KMS-11 (cell line): ENCODE measurements around the gene TJP3.
"Not testable (repeated sequence)": the region's sequence is repeated elsewhere in the genome, so short reads cannot be mapped to it uniquely, and the experiment has no call there.

ENCODE experiments used
- H2AFZ ChIP-seq: fragments of 200-600 bp; sonication (generic); 2 replicates; pipeline ENCODE4 v1.6.1; 2016; ENCODE audit warnings: antibody characterized with exemption, mixed run types, low read depth
- H3K27ac ChIP-seq: fragments of 200-600 bp; sonication (generic); 2 replicates; pipeline ENCODE4 v1.6.1; 2016; ENCODE audit warnings: mild to moderate bottlenecking, mixed run types
- H3K27me3 ChIP-seq: fragments of 200-600 bp; sonication (generic); 2 replicates; pipeline ENCODE4 v1.6.1; 2017; ENCODE audit warnings: mild to moderate bottlenecking, low read depth, mixed run types, moderate library complexity; ENCODE audit not compliant: insufficient read depth
- H3K36me3 ChIP-seq: fragments of 200-600 bp; sonication (generic); 2 replicates; pipeline ENCODE4 v1.6.1; 2017; ENCODE audit warnings: mild to moderate bottlenecking, mixed run types; ENCODE audit not compliant: insufficient read depth
- H3K4me1 ChIP-seq: fragments of 200-600 bp; sonication (generic); 2 replicates; pipeline ENCODE4 v1.6.1; 2016; ENCODE audit warnings: mild to moderate bottlenecking, low read depth, mixed run types; ENCODE audit not compliant: poor library complexity, severe bottlenecking
- H3K4me2 ChIP-seq: fragments of 200-600 bp; sonication (generic); 2 replicates; pipeline ENCODE4 v1.7.0; 2016; ENCODE audit warnings: mild to moderate bottlenecking, mixed run types
- H3K4me3 ChIP-seq: fragments of 200-600 bp; sonication (generic); IDR thresholded peaks from 2 replicates; pipeline ENCODE4 v1.6.1; 2017; ENCODE audit warnings: low read depth, low read length, mixed read lengths; ENCODE audit not compliant: insufficient read depth
- H3K79me2 ChIP-seq: fragments of 200-600 bp; sonication (generic); 2 replicates; pipeline ENCODE4 v1.6.1; 2016; ENCODE audit warnings: low read depth, mixed run types; ENCODE audit not compliant: insufficient read depth
- H3K9ac ChIP-seq: fragments of 200-600 bp; sonication (generic); 2 replicates; pipeline ENCODE4 v1.6.1; 2016; ENCODE audit warnings: mild to moderate bottlenecking, mixed run types
- H4K20me1 ChIP-seq: fragments of 200-600 bp; sonication (generic); 2 replicates; pipeline ENCODE4 v1.6.1; 2016; ENCODE audit warnings: mild to moderate bottlenecking, mixed run types; ENCODE audit not compliant: insufficient read depth
- TF ChIP-seq, protein P1 (sequence below): fragments of 200-600 bp; sonication (generic); conservative IDR thresholded peaks from 2 replicates; pipeline ENCODE4 v1.6.1; 2017; ENCODE audit warnings: low read depth, mild to moderate bottlenecking, antibody characterized with exemption, low read length, moderate library complexity, mixed read lengths

The TJP3 gene

GRCh38 chr19:3661284-3662238 is 46.6 kb upstream of the TJP3 start:
- Histone ChIP-seq H3K4me3 (no peak overlapping the region), H3K4me2 (no peak overlapping the region), H4K20me1 (no peaks in the 10 kb centered on the region), H3K27me3 (no peaks in the 10 kb centered on the region), H3K79me2 (no peaks in the 10 kb centered on the region), H3K9ac (no peak overlapping the region), H3K36me3 (no peaks in the 10 kb centered on the region), H3K27ac (no peak overlapping the region), H2AFZ (no peak overlapping the region), H3K4me1 (peaks cover 6% of the 10 kb centered on the region)
- TF ChIP-seq, protein P1, sequence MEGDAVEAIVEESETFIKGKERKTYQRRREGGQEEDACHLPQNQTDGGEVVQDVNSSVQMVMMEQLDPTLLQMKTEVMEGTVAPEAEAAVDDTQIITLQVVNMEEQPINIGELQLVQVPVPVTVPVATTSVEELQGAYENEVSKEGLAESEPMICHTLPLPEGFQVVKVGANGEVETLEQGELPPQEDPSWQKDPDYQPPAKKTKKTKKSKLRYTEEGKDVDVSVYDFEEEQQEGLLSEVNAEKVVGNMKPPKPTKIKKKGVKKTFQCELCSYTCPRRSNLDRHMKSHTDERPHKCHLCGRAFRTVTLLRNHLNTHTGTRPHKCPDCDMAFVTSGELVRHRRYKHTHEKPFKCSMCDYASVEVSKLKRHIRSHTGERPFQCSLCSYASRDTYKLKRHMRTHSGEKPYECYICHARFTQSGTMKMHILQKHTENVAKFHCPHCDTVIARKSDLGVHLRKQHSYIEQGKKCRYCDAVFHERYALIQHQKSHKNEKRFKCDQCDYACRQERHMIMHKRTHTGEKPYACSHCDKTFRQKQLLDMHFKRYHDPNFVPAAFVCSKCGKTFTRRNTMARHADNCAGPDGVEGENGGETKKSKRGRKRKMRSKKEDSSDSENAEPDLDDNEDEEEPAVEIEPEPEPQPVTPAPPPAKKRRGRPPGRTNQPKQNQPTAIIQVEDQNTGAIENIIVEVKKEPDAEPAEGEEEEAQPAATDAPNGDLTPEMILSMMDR = no peak

GRCh38 chr19:3663838-3664237 is 44.3 kb upstream of the TJP3 start:
- Histone ChIP-seq H3K4me3 (no peak overlapping the region), H3K27ac (no peak overlapping the region), H3K4me1 (peaks cover 6% of the 10 kb centered on the region), H3K79me2 (no peaks in the 10 kb centered on the region), H3K36me3 (no peaks in the 10 kb centered on the region), H2AFZ (no peak overlapping the region), H3K4me2 (no peak overlapping the region), H3K9ac (no peak overlapping the region), H3K27me3 (no peaks in the 10 kb centered on the region), H4K20me1 (no peaks in the 10 kb centered on the region)
- TF ChIP-seq, protein P1 = no peak

DNA sequence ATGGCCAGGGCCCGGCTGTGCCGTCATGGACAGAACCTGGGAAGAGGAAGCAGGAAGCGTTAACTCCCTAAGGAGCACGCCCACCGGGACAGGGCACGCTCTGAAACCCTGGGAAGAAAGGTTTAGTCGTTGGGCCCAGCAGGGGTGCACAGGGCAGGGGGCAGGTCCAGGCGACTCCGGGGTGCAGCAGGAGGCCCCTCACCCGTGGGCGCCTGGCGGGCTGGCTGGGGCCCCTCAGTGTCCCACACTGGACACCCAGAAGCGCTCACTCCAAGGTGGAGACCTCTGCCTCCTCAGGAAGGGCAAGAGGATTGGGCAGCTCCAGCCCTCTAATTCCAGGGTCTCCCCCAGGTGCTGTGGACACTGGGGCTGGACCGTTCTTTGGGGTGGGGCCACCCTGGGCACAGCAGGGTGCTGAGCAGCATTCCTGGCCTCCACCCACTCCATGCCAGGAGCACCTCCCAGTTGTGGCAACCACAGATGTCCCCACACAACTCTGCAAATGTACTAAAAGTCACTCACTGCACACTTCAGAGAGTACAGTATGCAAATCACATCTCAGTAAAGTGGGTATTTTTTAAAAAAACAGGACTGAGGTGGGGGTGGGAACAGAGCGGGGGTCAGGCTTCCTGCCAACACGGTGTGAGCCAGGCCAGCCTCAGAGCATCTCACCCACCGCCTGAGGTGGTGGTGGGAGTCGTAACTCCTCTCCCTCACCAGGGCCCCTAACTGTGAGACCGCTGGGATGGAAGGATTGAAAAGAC is 43.1 kb upstream of the TJP3 start:
- Histone ChIP-seq H4K20me1 (no peaks in the 10 kb centered on the region), H3K79me2 (no peaks in the 10 kb centered on the region), H2AFZ (no peak overlapping the region), H3K9ac (no peak overlapping the region), H3K27me3 (no peaks in the 10 kb centered on the region), H3K4me2 (no peak overlapping the region), H3K4me1 (peaks cover 6% of the 10 kb centered on the region), H3K36me3 (no peaks in the 10 kb centered on the region), H3K27ac (no peak overlapping the region), H3K4me3 (no peak overlapping the region)
- TF ChIP-seq, protein P1 = no peak

DNA sequence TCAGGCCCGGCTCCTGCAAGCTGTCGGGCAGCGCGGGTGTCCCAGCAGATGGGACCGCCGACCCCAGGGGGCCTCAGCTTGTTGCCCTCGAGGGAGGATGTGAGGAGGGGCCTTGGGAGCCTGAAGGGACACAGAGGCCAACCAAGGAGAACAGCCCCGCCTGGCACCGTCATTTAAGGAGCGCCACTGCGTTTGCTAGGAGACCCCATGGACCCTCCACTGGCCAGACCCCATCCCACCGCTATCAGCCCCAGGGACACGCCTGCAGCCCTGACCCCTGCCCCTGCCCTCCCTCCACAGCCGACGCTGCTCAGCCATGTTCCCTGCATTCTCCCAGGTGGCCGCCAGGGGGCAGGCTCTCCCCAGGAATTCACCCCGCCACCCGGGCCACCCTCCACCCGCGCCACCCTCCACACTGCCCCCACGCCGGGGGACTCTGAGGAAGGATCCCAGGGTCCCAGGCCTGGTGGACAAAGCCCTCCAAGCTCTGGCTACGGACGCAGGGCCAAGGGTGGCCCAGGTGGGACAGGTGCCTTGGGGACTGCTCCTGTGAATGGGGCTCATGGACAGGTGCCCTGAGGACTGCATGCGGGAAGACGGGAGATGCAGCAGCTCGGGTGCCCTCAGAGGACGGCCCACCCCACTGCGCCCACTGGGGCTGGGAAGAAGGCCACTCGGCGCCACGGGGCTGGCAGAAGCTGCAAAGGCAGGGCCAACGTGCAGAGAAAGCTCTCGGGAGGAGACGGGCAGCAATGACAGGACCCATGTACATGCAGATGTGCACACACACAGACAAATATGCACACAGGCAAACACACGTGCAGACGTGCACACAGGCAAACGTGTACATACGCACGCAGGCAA is 42.3 kb upstream of the TJP3 start:
- Histone ChIP-seq H3K9ac (no peak overlapping the region), H3K36me3 (no peaks in the 10 kb centered on the region), H3K4me3 (no peak overlapping the region)

GRCh38 chr19:3666545-3666856 is 41.7 kb upstream of the TJP3 start:
- H3K36me3 ChIP-seq = not testable (repeated sequence)

More for the DNA sequence above, 42.3 kb upstream of the TJP3 start:
- Histone ChIP-seq H3K27ac (no peak overlapping the region), H3K27me3 (no peaks in the 10 kb centered on the region), H3K79me2 (no peaks in the 10 kb centered on the region), H3K4me2 (no peak overlapping the region), H4K20me1 (no peaks in the 10 kb centered on the region), H2AFZ (no peak overlapping the region), H3K4me1 (peaks cover 6% of the 10 kb centered on the region)
- TF ChIP-seq, protein P1 = peak; percentile 89

More at GRCh38 chr19:3666545-3666856, 41.7 kb upstream of the TJP3 start:
- H3K4me3 ChIP-seq, H3K9ac ChIP-seq, H3K27me3 ChIP-seq, H3K27ac ChIP-seq, H3K4me2 ChIP-seq, H4K20me1 ChIP-seq, H3K79me2 ChIP-seq, H3K4me1 ChIP-seq, H2AFZ ChIP-seq: not testable (repeated sequence)
